ENCODE measurements around the gene ANXA4. TPM values are rescaled to one million over a fixed set of nuclear protein-coding genes. Genes with fewer than 3 reads are reported as not detected.

Gene ANXA4
- total RNA-seq, 1 donor from 2014 or later, result 29.1 TPM

DNA sequence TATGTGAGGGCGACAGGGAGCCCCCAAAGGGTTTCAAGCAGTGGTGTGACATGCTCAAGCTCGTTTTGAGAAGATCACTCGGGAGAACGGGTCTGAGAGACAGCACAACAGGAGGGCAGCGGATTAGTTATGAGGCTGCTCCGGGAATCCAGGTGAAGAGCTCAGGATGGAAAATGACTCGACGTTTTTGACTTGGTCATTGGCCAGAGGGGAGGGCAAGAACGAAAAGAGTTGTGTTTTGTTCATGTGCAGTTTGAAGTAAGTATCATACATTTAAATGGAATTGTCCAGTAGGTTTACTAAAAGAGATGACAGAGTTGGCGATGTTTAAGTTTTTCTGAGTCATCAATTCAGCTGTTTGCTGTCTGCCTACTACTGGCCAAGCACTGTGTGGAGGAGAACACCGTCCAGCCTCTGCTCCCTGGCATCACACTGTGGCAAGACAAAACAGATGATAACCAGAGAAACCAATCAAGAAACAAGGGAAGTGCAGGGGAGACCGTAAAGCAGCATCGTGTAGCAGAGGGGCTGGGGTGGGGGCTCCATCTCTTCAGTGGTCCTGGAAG, 25.3 kb upstream of the ANXA4 start:
- H3K36me3 ChIP-seq, result no peaks in the 10 kb centered on the region
- H3K4me1 ChIP-seq, result no peaks in the 10 kb centered on the region
- no peaks in the 10 kb centered on the region for H3K27me3 ChIP-seq
- intact Hi-C loops (cut with DNase I), result no loop called here
- no peaks in the 10 kb centered on the region for H3K9me3 ChIP-seq
- H3K27ac ChIP-seq, result no peak overlapping the region
- DNase-seq (ENCODE audit: low spot score in 2 of 2), result no peak
- no peak overlapping the region for H3K4me3 ChIP-seq
- TF ChIP-seq, protein P1, sequence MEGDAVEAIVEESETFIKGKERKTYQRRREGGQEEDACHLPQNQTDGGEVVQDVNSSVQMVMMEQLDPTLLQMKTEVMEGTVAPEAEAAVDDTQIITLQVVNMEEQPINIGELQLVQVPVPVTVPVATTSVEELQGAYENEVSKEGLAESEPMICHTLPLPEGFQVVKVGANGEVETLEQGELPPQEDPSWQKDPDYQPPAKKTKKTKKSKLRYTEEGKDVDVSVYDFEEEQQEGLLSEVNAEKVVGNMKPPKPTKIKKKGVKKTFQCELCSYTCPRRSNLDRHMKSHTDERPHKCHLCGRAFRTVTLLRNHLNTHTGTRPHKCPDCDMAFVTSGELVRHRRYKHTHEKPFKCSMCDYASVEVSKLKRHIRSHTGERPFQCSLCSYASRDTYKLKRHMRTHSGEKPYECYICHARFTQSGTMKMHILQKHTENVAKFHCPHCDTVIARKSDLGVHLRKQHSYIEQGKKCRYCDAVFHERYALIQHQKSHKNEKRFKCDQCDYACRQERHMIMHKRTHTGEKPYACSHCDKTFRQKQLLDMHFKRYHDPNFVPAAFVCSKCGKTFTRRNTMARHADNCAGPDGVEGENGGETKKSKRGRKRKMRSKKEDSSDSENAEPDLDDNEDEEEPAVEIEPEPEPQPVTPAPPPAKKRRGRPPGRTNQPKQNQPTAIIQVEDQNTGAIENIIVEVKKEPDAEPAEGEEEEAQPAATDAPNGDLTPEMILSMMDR (IDR thresholded peaks at IDR 0.05), result no peak

- no peak for DNase-seq (ENCODE audit: low spot score in 2 of 2)
- TF ChIP-seq, protein P1 (IDR thresholded peaks at IDR 0.05), result no peak
- Histone ChIP-seq H3K4me3 (no peak overlapping the region), H3K36me3 (no peaks in the 10 kb centered on the region), H3K9me3 (no peaks in the 10 kb centered on the region), H3K27ac (no peak overlapping the region), H3K4me1 (no peaks in the 10 kb centered on the region), H3K27me3 (no peaks in the 10 kb centered on the region)
- intact Hi-C loops (cut with DNase I), result no loop called here
These were observed 24.7 kb upstream of the ANXA4 start for GRCh38 chr2:69717186-69717585.

DNA sequence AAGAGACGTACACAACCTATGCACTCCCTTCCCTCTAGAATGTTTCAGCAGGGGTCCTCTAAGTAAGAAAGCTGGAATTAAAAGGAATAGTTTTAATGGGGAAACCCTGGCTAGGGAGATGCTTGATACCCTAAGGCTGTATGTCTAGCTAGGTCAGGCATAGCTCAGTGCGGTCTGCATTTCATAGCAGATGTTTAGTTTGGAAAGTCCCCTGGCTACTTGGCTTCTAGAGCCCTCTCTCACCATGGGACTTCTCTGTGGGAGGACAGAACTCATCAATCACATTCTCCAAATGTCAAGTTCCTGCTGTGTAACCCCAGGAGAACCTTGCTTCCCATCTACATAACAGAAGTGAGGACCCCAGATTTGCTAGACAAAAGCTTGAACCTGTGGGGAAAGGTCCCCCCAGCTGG, 24.1 kb upstream of the ANXA4 start:
- DNase-seq (ENCODE audit: low spot score in 2 of 2), result no peak
- Histone ChIP-seq H3K4me1 (no peaks in the 10 kb centered on the region), H3K4me3 (no peak overlapping the region), H3K9me3 (no peaks in the 10 kb centered on the region), H3K36me3 (no peaks in the 10 kb centered on the region), H3K27me3 (no peaks in the 10 kb centered on the region), H3K27ac (no peak overlapping the region)
- intact Hi-C loops (cut with DNase I), result no loop called here
- TF ChIP-seq, protein P1 (IDR thresholded peaks at IDR 0.05), result no peak

- DNase-seq (ENCODE audit: low spot score in 2 of 2), result no peak
- no peaks in the 10 kb centered on the region for H3K9me3 ChIP-seq
- no peak overlapping the region for H3K27ac ChIP-seq
- no peaks in the 10 kb centered on the region for H3K4me1 ChIP-seq
- no peaks in the 10 kb centered on the region for H3K27me3 ChIP-seq
- H3K36me3 ChIP-seq, result no peaks in the 10 kb centered on the region
- H3K4me3 ChIP-seq, result no peak overlapping the region
- intact Hi-C loops (cut with DNase I), result no loop called here
- TF ChIP-seq, protein P1 (IDR thresholded peaks at IDR 0.05), result no peak
These were observed 23.5 kb upstream of the ANXA4 start for GRCh38 chr2:69718338-69718965.

- Histone ChIP-seq H3K36me3 (no peaks in the 10 kb centered on the region), H3K27ac (no peak overlapping the region), H3K4me3 (no peak overlapping the region), H3K9me3 (no peaks in the 10 kb centered on the region), H3K4me1 (no peaks in the 10 kb centered on the region), H3K27me3 (no peaks in the 10 kb centered on the region)
- TF ChIP-seq, protein P1 (IDR thresholded peaks at IDR 0.05), result no peak
- DNase-seq (ENCODE audit: low spot score in 2 of 2), result no peak
- intact Hi-C loops (cut with DNase I), result no loop called here
These were observed 21.5 kb upstream of the ANXA4 start for GRCh38 chr2:69720404-69720803.
